DOHH2 (cell line): Measurements from ENCODE around the gene PRL.

Source experiments
- EZH2phosphoT487 ChIP-seq: fragments of 200-600 bp; sonication (generic); IDR thresholded peaks from 2 replicates; pipeline ENCODE4 v1.6.1; 2017; ENCODE audit warnings: borderline replicate concordance, mild to moderate bottlenecking, antibody characterized with exemption, low read length, moderate library complexity, mixed read lengths
- TF ChIP-seq, protein P1 (sequence below): fragments of 200-600 bp; sonication (generic); IDR thresholded peaks from one replicate; pipeline ENCODE4 v1.5.1; 2014; ENCODE audit warnings: antibody characterized with exemption, mild to moderate bottlenecking, low read depth, low read length; ENCODE audit not compliant: poor library complexity, severe bottlenecking

DNA sequence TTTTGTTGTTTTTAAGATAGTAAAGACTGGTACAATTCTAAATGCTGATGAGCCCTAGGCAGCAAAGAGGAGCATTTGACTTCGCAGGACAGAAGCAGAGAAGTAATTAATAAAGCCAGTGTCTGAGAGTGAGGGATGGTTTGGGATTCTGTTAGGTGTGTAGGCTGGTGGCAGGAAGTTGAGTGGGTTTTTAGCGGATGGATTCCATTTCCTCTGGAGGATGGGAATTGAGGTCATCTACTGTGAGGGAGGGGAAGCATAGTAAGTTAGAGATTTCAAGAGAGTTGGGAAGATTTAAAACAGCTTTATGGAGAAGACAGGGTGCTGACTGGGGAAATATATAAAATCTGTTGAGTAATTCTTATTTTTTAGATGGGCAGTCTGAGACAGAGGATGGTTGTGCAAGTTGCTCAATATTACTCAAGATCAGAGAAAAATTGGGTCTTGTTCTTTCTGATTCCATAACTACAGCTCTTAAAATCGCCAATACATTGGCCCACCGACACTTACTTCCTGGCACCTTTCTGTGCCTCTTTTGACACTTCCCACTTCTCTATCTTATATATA is 48.8 kb downstream of the PRL start:
- TF ChIP-seq, protein P1, sequence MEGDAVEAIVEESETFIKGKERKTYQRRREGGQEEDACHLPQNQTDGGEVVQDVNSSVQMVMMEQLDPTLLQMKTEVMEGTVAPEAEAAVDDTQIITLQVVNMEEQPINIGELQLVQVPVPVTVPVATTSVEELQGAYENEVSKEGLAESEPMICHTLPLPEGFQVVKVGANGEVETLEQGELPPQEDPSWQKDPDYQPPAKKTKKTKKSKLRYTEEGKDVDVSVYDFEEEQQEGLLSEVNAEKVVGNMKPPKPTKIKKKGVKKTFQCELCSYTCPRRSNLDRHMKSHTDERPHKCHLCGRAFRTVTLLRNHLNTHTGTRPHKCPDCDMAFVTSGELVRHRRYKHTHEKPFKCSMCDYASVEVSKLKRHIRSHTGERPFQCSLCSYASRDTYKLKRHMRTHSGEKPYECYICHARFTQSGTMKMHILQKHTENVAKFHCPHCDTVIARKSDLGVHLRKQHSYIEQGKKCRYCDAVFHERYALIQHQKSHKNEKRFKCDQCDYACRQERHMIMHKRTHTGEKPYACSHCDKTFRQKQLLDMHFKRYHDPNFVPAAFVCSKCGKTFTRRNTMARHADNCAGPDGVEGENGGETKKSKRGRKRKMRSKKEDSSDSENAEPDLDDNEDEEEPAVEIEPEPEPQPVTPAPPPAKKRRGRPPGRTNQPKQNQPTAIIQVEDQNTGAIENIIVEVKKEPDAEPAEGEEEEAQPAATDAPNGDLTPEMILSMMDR = no peak
- no peak for TF ChIP-seq EZH2phosphoT487
